DMS53 treated with DMSO at 0.1 percent for 48 hours (cell line): ENCODE results near the gene SULT4A1.

ENCODE experiments used
- DNase-seq: peaks from one replicate; lab custom pipeline; 2025; ENCODE audit not compliant: unreplicated experiment; lab: John Stamatoyannopoulos, UW

The SULT4A1 gene

DNA sequence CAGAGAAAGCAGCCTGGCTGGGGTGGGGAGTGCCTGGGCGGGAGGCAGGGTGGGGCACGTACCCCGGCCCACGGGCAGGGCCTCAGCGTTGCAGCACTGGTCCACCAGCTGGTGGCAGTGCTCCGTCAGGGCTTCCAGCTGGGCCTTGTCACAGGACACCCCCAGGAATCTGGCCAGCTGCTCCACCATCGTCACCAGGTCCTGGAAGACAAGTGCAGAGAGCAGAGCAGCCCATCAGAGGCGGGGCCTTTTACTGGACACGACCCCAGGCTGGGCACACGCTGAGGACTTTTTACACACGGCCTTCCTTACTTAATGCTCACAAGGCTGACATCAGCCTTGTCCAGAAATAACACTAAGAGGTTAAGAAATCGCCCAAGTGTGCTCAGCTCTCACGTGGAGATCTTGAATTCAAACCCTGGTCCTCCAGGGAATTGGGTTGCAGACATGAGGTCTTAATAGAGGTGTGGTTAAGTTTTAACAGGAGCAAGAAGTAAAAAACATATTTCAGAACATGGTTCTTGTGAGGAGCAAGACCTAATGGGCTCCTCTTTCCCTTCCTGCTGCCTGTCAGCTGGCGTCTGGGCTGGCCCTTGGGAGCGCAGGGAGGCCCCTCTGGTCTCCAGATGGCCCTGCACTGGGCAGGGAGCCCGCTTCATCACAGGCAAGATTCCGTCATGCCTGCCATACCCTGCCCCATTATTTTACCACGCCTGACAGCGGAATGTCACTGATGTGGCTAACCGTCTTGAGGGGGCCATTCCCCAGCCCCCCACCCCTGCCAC, 33.1 kb downstream of the SULT4A1 start:
- DNase-seq: no peak

GRCh38 chr22:43828725-43828997, 33.7 kb downstream of the SULT4A1 start:
- no peak for DNase-seq

GRCh38 chr22:43827926-43828724, 34.2 kb downstream of the SULT4A1 start:
- DNase-seq: no peak

GRCh38 chr22:43827003-43827735, 35.1 kb downstream of the SULT4A1 start:
- DNase-seq: no peak

- peak; percentile 49 for DNase-seq
Observed at GRCh38 chr22:43826142-43827002, 35.9 kb downstream of the SULT4A1 start.

DNA sequence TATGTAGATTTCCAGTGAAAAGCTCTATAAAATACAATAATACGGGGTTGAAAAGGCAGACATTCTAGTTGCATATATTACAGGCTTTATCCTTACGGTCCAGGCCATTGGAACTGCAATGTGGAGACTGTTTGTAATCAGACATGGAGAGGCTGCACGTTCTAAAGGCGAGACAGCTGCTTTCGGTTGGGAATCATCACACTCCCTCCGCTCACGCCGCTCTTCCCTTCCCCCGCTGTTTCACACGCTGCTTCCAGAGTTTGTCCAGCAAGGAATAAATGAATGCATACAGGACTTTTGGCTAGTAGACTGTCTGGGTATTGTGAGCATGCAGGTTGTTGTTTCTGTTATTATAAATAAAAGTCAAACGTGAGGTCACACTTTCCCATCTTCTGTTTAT, 36.7 kb downstream of the SULT4A1 start:
- DNase-seq: no peak

DNA sequence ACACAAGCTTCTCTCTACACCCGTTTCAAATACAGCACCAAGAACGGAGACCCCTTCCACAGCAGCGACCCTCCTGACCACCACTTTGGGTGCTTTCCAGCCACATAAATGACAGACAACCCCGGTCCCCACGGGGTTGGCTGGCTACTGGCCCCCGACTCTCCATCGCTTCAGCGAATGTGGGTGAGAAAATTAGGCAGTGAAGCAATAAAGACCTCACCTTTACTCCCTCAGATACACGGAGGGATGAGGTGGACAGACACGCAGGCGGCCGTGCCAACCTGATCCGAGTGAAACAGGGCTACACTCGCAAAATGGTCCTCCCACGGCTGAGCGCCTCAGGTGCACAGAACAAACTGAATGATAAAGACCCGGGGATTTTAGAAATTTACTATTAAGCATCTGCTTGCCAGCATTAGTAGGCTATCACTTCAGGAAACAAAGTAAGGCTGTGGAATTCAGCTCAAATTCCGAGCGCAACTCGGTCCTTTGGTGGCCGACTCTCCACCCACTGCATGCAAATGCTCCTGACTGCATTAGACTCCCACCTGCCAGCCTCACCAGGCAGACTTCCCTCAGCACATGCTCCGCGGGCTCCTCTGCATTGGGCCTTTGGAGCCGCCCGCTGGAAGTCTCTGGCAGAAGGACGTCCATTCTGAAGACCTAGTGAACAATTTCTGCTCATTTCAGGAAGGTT, 37.4 kb downstream of the SULT4A1 start:
- peak; percentile 2 for DNase-seq

DNA sequence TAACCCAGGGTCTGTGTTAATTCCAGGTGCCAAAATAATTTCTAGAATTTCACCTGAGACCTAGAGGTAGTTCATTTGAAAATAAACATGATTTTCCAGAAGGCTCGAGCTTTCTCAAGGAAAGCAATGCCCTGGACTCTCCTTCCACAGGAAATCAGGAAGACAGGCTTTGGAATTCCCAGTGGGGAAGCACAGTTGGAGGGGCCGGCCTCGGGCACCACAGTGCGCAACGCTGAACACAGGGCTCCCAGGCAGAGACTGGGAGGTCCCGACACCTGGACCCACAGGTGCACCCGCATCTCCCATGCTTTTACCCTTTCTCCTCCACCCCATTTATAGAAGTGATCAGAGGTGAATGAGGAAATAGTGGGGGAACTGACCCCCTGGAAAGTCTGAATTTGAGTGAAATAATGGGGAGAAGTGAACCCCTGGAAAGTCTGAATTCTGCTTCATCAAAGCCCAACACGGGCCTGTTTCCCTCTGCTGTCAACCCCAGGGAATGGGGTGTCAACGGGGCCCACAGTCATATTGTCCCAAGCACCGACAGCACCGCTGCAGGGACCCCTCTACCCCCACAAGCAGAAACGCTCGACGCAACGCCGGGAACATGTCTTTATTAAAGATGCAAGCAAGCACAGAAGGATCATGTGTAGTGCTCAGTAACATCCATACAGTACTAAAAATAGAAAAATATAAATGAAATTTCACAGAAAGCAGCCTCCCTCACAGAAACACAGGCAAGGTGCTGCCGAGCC, 38.2 kb downstream of the SULT4A1 start:
- no peak for DNase-seq

GRCh38 chr22:43823353-43823908, 38.9 kb downstream of the SULT4A1 start:
- DNase-seq: peak; percentile 94

DNA sequence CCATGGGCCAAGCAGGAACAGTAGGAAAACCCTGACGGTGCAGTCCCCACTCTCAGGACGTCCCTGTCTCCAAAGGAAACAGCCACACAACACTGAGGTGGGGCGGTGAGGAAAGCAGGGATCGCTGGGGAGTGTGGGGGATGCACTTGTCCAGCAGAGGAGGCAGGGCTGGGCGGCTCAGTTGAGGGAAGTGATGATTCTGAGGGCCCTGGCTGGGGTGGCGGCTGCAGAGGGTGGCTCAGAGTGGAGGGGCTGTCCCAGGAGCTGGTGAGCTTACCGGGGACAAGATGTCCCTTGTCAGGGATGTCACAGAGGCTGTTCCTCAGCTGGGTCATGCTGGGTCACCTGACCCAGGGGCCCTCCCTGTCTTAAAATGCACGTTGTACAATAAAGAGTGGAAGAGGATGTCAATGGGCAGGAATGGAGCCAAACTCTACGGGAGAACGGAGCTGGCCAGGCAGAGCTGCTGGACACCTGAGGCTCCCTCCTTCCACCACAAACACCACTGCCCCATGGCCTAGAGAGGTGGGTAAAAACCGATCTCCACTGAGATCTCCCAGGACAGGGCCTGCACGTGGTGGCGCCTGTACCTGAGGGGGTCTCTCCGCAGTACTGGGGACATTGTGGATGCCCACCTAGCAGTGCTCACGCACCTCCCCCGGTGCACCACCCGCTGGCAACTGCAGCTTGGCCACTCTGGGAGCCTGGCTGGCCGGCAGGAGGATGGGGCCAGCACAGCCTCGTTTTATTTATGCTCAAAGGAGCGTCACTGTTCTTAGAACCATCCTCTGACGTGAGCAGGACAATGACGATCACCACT, 40.5 kb downstream of the SULT4A1 start:
- DNase-seq: no peak

- peak; percentile 37 for DNase-seq
Observed at GRCh38 chr22:43820651-43821305, 41.5 kb downstream of the SULT4A1 start.

DNA sequence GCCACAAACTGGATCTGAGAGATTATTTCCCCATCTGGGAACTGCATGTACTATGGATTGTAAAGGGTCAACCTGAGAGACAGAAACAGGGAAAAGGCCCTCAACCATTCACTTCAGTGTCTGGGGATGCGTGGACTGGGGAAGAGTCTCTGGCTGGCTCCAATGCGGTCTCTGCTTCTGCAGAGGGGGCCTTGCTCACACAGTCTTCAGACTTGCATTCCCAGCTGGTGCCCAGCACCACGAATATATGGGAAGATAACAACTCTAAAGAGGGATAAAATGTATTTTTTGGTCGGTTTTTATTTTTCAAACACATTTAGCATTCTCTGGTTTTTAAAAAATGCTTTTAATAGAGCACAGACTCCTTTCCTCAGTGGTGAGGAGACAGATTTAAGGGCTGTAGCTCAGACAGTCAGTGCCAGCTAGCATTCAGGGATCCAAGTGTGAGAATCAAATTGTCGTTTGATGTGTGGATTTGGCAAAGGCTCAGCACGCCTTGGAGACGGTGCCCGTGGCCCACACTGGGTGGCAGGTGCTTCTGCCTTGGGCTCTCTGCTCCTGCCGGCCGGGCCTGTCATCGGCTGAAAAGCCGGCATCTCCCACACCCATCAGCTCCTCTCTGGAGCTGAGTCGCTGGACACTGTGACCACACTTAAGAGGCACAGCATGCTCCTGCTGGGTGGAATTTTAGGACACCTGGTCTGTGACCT, 42.2 kb downstream of the SULT4A1 start:
- DNase-seq: no peak

GRCh38 chr22:43819421-43819921, 42.8 kb downstream of the SULT4A1 start:
- DNase-seq: no peak

- DNase-seq: no peak
Observed at GRCh38 chr22:43818981-43819380, 43.3 kb downstream of the SULT4A1 start.

DNA sequence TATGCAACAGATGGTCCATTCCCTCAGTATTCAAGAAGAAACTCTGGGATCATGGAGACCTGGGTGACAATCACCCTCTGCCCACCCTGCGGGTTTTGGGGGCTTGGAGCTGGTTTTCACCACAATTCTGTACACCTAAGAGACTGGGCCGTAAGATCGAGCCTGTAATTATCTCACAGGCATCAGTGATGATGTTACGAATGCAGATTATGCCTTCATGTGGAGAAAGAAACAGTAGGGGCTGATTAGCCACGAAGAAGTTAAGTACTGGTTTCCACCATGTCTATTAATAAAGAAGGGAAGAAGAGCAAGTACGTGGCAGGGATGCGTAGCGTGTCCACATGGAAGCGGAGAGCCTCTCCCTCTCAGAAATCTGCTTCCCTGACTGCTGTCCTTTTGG, 44.9 kb downstream of the SULT4A1 start:
- no peak for DNase-seq

GRCh38 chr22:43814264-43814663, 48.0 kb downstream of the SULT4A1 start:
- no peak for DNase-seq

DNA sequence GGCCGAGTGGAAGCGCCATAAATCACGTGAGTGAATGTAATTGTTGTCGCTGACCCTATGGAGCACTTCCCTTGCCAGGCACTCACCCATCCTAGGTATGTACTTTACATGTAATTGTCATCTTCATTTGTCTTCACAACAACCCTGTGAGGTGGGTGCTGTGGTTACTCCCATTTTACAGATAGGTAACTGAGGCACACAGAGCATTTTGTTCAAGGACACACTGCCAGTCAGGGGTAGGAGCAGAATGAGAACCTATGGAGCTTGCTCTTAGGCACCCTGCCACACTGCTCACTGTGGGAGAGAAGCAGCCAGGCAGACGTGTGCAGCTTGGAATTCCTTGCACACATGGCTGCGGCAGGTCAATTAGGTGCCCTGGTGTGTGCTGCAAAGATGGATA, 49.4 kb downstream of the SULT4A1 start:
- no peak for DNase-seq
